DMS79 (cell line): ENCODE results near the gene LYST.
"Not testable (repeated sequence)": the region's sequence is repeated elsewhere in the genome, so short reads cannot be mapped to it uniquely, and the experiment has no call there.

Experiments used
- DNase-seq: peaks from one replicate; lab custom pipeline; 2025; lab: John Stamatoyannopoulos, UW

Gene LYST

GRCh38 chr1:235757587-235758096, 109.1 kb downstream of the LYST start:
- DNase-seq = no peak

GRCh38 chr1:235754186-235754585, 112.5 kb downstream of the LYST start:
- DNase-seq = not testable (repeated sequence)

GRCh38 chr1:235749755-235750300, 116.9 kb downstream of the LYST start:
- DNase-seq = no peak

- no peak for DNase-seq
Measured at GRCh38 chr1:235748747-235749146, 118.0 kb downstream of the LYST start.

- no peak for DNase-seq
Measured at GRCh38 chr1:235746245-235746644, 120.5 kb downstream of the LYST start.

GRCh38 chr1:235745503-235746136, 121.1 kb downstream of the LYST start:
- no peak for DNase-seq

GRCh38 chr1:235742914-235743599, 123.6 kb downstream of the LYST start:
- DNase-seq = no peak

GRCh38 chr1:235741294-235741693, 125.4 kb downstream of the LYST start:
- DNase-seq = no peak

GRCh38 chr1:235739631-235740030, 127.1 kb downstream of the LYST start:
- DNase-seq = no peak

GRCh38 chr1:235739124-235739523, 127.6 kb downstream of the LYST start:
- no peak for DNase-seq

- DNase-seq = no peak
Measured at GRCh38 chr1:235737751-235738150, 129.0 kb downstream of the LYST start.

GRCh38 chr1:235736263-235736662, 130.4 kb downstream of the LYST start:
- DNase-seq = no peak

GRCh38 chr1:235735621-235736020, 131.1 kb downstream of the LYST start:
- DNase-seq = no peak

- no peak for DNase-seq
Measured at GRCh38 chr1:235734335-235734734, 132.4 kb downstream of the LYST start.

- no peak for DNase-seq
Measured at GRCh38 chr1:235730007-235730406, 136.7 kb downstream of the LYST start.

GRCh38 chr1:235726557-235726956, 140.1 kb downstream of the LYST start:
- DNase-seq = no peak

- no peak for DNase-seq
Measured at GRCh38 chr1:235725434-235725833, 141.3 kb downstream of the LYST start.

- no peak for DNase-seq
Measured at GRCh38 chr1:235724730-235725129, 142.0 kb downstream of the LYST start.

GRCh38 chr1:235722858-235723257, 143.8 kb downstream of the LYST start:
- no peak for DNase-seq

GRCh38 chr1:235721982-235722381, 144.7 kb downstream of the LYST start:
- DNase-seq = no peak

GRCh38 chr1:235720544-235720943, 146.2 kb downstream of the LYST start:
- DNase-seq = no peak

- DNase-seq = peak; percentile 6
Measured at GRCh38 chr1:235714205-235714897, 152.4 kb downstream of the LYST start.

GRCh38 chr1:235712812-235713211, 153.9 kb downstream of the LYST start:
- no peak for DNase-seq
